SK-N-SH (cell line): Measurements from ENCODE around the gene TBC1D2. TPM values are rescaled to one million over a fixed set of nuclear protein-coding genes. Genes with fewer than 3 reads are reported as not detected.

ENCODE experiments used
- CTCF ChIA-PET: fragments of 300-600, 350-600 bp; formaldehyde crosslinking; extraction: SDS; loops from one replicate; lab custom pipeline; 2021; lab: Yijun Ruan, JAX
- POLR2A ChIA-PET: fragments of 350-600 bp; sonication (Branson Sonifier 250); formaldehyde crosslinking; extraction: SDS; loops from one replicate; lab custom pipeline; 2020; ENCODE audit warnings: antibody characterized with exemption, inconsistent platforms; lab: Yijun Ruan, JAX
- DNase-seq: peaks from one replicate; pipeline ENCODE4 v3.0.0; 2012
- H2AFZ ChIP-seq: fragments of 200-600 bp; sonication (generic); 2 replicates; pipeline ENCODE4 v1.8.1; 2016; ENCODE audit warnings: antibody characterized with exemption, mild to moderate bottlenecking, low read depth
- H3F3A ChIP-seq: fragments of 200-600 bp; sonication (generic); replicated peaks from 2 replicates; pipeline ENCODE3; 2016; ENCODE audit warnings: antibody characterized with exemption, mild to moderate bottlenecking; ENCODE audit not compliant: insufficient read depth
- H3K27ac ChIP-seq, 2 experiments: fragments of 200-500 bp in 1 of 2; fragments of 200-600 bp in 1 of 2; sonication (Bioruptor generic) in 1 of 2; sonication (generic), shearing (Covaris generic) in 1 of 2; 2 replicates each; pipeline versions ENCODE4 v1.5.1 to v1.6.1; 2014 to 2016; ENCODE audit warnings: low read depth in 2 of 2, inconsistent platforms in 1 of 2, low read length in 1 of 2, mild to moderate bottlenecking in 1 of 2, mixed read lengths in 1 of 2
- H3K27me3 ChIP-seq: fragments of 200-600 bp; sonication (generic), shearing (Covaris generic); 2 replicates; pipeline ENCODE4 v1.6.1; 2016; ENCODE audit warnings: mixed run types; ENCODE audit not compliant: insufficient read depth
- H3K36me3 ChIP-seq, 2 experiments: fragments of 200-500 bp in 1 of 2; fragments of 200-600 bp in 1 of 2; sonication (Bioruptor generic) in 1 of 2; sonication (generic) in 1 of 2; replicated peaks in 1 of 2; 2 replicates each; pipeline versions ENCODE3 to v1.5.1; 2014 to 2016; ENCODE audit warnings: low read length in 1 of 2, mild to moderate bottlenecking in 1 of 2; ENCODE audit not compliant: insufficient read depth in 2 of 2, control insufficient read depth in 1 of 2
- H3K4me1 ChIP-seq, 2 experiments: fragments of 200-500 bp in 1 of 2; fragments of 200-600 bp in 1 of 2; sonication (Bioruptor generic) in 1 of 2; sonication (generic), shearing (Covaris generic) in 1 of 2; 2 replicates each; pipeline versions ENCODE4 v1.5.1 to v1.6.1; 2014 to 2016; ENCODE audit warnings: low read depth in 1 of 2, low read length in 1 of 2, mixed run types in 1 of 2; ENCODE audit not compliant: insufficient read depth in 2 of 2, control insufficient read depth in 1 of 2
- H3K4me2 ChIP-seq: fragments of 200-600 bp; sonication (generic), shearing (Covaris generic); 2 replicates; pipeline ENCODE4 v1.6.1; 2017; ENCODE audit warnings: mixed run types
- H3K4me3 ChIP-seq, 2 experiments: fragments of 200-500 bp in 1 of 2; fragments of 200-600 bp in 1 of 2; sonication (Bioruptor generic) in 1 of 2; sonication (generic), shearing (Covaris generic) in 1 of 2; 2 replicates each; pipeline versions ENCODE4 v1.5.1 to v1.8.1; 2014 to 2016; ENCODE audit warnings: low read depth in 2 of 2, inconsistent platforms in 1 of 2, low read length in 1 of 2, mild to moderate bottlenecking in 1 of 2, mixed read lengths in 1 of 2, moderate library complexity in 1 of 2
- H3K79me2 ChIP-seq: fragments of 200-600 bp; sonication (generic); 2 replicates; pipeline ENCODE4 v1.8.1; 2017; ENCODE audit warnings: mild to moderate bottlenecking; ENCODE audit not compliant: insufficient read depth
- H3K9ac ChIP-seq: fragments of 200-600 bp; sonication (generic); 2 replicates; pipeline ENCODE4 v1.6.1; 2017; ENCODE audit warnings: mixed run types
- H3K9me2 ChIP-seq: fragments of 200-600 bp; sonication (generic); 2 replicates; pipeline ENCODE4 v1.6.1; 2017; ENCODE audit warnings: mixed run types
- H3K9me3 ChIP-seq: fragments of 200-600 bp; sonication (generic); 2 replicates; pipeline ENCODE4 v1.6.1; 2017; ENCODE audit warnings: mixed run types, mild to moderate bottlenecking, moderate library complexity
- H4K20me1 ChIP-seq: fragments of 200-600 bp; sonication (generic); 2 replicates; pipeline ENCODE4 v1.6.1; 2017; ENCODE audit warnings: mild to moderate bottlenecking, mixed run types; ENCODE audit not compliant: insufficient read depth
- EP300 ChIP-seq, 2 experiments: IDR thresholded peaks; 2 replicates each; pipeline versions ENCODE4 v1.4.0 to v1.6.1; 2012; ENCODE audit warnings: borderline replicate concordance in 1 of 2, low read depth in 1 of 2, low read length in 1 of 2
- FOSL2 ChIP-seq: IDR thresholded peaks from 2 replicates; pipeline ENCODE4 v1.4.0; 2012; ENCODE audit warnings: low read depth, mild to moderate bottlenecking, moderate library complexity, borderline replicate concordance
- FOXM1 ChIP-seq: IDR thresholded peaks from 2 replicates; pipeline ENCODE4 v1.4.0; 2012; ENCODE audit warnings: low read depth, mild to moderate bottlenecking
- GABPA ChIP-seq: IDR thresholded peaks from 2 replicates; pipeline ENCODE4 v1.4.0; 2012; ENCODE audit warnings: low read depth, mild to moderate bottlenecking
- GATA2 ChIP-seq: sonication (generic); formaldehyde crosslinking; IDR thresholded peaks from 2 replicates; pipeline ENCODE4 v1.5.0; 2020; ENCODE audit warnings: mild to moderate bottlenecking, missing genetic modification reagents
- POLR2AphosphoS5 ChIP-seq: IDR thresholded peaks from 2 replicates; pipeline ENCODE4 v1.6.1; 2012; ENCODE audit warnings: low read depth, low read length
- RAD21 ChIP-seq: IDR thresholded peaks from 2 replicates; pipeline ENCODE4 v1.6.1; 2012; ENCODE audit warnings: mild to moderate bottlenecking, low read length
- RFX5 ChIP-seq: IDR thresholded peaks from 2 replicates; pipeline ENCODE4 v1.6.1; 2012; ENCODE audit warnings: mild to moderate bottlenecking, improper control_type of control experiment, low read length
- RXRA ChIP-seq: IDR thresholded peaks from 2 replicates; pipeline ENCODE4 v1.4.0; 2012; ENCODE audit warnings: low read depth, mild to moderate bottlenecking, borderline replicate concordance
- SIN3A ChIP-seq: IDR thresholded peaks from 2 replicates; pipeline ENCODE4 v1.6.1; 2012; ENCODE audit warnings: low read depth, mild to moderate bottlenecking, low read length, moderate library complexity, borderline replicate concordance
- TAF1 ChIP-seq: IDR thresholded peaks from 2 replicates; pipeline ENCODE4 v1.6.1; 2012; ENCODE audit warnings: low read depth, mild to moderate bottlenecking, low read length, moderate library complexity, borderline replicate concordance
- WGBS: methylation state at CpG from one replicate; pipeline ENCODE4 v1.1.6; 2017; ENCODE audit warnings: low lambda C conversion rate; 5-methylcytosine and 5-hydroxymethylcytosine counted together
- polyA plus RNA-seq, 3 experiments: library from polyadenylated mRNA; depleted of rRNA; stranded (reverse); fragments of >200 nt; gene quantifications; 2 replicates each; pipeline ENCODE4 v1.2.3, GENCODE V29; 2012
- TF ChIP-seq, protein P1 (sequence below): IDR thresholded peaks from 2 replicates; pipeline ENCODE4; 2012
- TF ChIP-seq, protein P2 (sequence below): IDR thresholded peaks from 2 replicates; pipeline ENCODE4 v1.4.0; 2012; ENCODE audit warnings: low read depth, borderline replicate concordance

The TBC1D2 gene
- polyA plus RNA-seq, 1 of the 3 experiments (the other 2 are of a cell fraction) = 5.6 TPM

GRCh38 chr9:98236901-98237487 lies 18.5 kb downstream of the TBC1D2 start:
- peaks cover 5% of the 10 kb centered on the region for H3F3A ChIP-seq
- H3K9ac ChIP-seq = no peak overlapping the region
- WGBS = 95% methylated on average over 8 of the region's 8 CpGs
- no peaks in the 10 kb centered on the region for H4K20me1 ChIP-seq
- TF ChIP-seq POLR2AphosphoS5 = no peak
- TF ChIP-seq, protein P1, sequence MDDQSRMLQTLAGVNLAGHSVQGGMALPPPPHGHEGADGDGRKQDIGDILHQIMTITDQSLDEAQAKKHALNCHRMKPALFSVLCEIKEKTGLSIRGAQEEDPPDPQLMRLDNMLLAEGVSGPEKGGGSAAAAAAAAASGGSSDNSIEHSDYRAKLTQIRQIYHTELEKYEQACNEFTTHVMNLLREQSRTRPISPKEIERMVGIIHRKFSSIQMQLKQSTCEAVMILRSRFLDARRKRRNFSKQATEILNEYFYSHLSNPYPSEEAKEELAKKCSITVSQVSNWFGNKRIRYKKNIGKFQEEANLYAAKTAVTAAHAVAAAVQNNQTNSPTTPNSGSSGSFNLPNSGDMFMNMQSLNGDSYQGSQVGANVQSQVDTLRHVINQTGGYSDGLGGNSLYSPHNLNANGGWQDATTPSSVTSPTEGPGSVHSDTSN = no peak
- no peak for TF ChIP-seq GATA2 (CRISPR knock-in tag)
- no peak for TF ChIP-seq EP300 (IDR thresholded peaks at IDR 0.05; ENCODE audit: borderline replicate concordance in 1 of 2, low read depth in 1 of 2, low read length in 1 of 2)
- no peak for TF ChIP-seq GABPA
- TF ChIP-seq SIN3A = no peak
- no peak overlapping the region for H3K4me3 ChIP-seq
- ChIA-PET CTCF (interaction anchor here (0.6 to 2.8 kb wide), 4 partner anchors 11 to 78 kb away, joined by 3 to 10 read pairs (median 4); no protein-coding TSS in a partner anchor), POLR2A (no interaction called here)
- H3K79me2 ChIP-seq = no peaks in the 10 kb centered on the region; the same call in 1 of the 2 replicates
- no peaks in the 10 kb centered on the region for H3K36me3 ChIP-seq
- no peak overlapping the region for H2AFZ ChIP-seq
- H3K9me3 ChIP-seq = no peaks in the 10 kb centered on the region
- DNase-seq = no peak
- H3K27me3 ChIP-seq = no peaks in the 10 kb centered on the region
- H3K4me1 ChIP-seq = 0 out of 4 replicates have a peak, but pooled peaks cover 0 to 5% of the 10 kb centered on the region in 2 experiments
- no peak overlapping the region for H3K4me2 ChIP-seq
- no peaks in the 10 kb centered on the region for H3K9me2 ChIP-seq
- H3K27ac ChIP-seq = no peak overlapping the region

DNA sequence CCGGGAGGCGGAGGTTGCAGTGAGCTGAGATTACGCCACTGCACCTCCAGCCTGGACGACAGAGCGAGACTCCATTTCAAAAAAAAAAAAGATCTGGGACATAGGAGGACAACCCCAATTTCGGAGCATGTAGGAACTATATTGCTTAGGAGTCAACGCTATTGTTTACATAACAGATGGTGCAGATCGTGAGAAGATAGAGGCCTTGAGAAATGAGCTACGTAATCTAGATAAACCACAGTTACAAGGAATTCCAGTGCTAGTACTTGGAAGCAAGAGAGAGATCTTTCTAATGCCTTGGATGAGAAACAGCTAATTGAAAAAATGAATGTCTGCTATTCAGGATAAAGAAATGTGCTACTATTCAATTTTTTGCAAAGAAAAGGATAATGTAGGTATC lies 20.3 kb downstream of the TBC1D2 start:
- H3K9me3 ChIP-seq = no peaks in the 10 kb centered on the region
- TF ChIP-seq RAD21 (no peak), TAF1 (no peak), EP300 (IDR thresholded peaks at IDR 0.05; ENCODE audit: borderline replicate concordance in 1 of 2, low read depth in 1 of 2, low read length in 1 of 2) (no peak), FOXM1 (no peak), FOSL2 (no peak), RXRA (no peak), RFX5 (no peak)
- TF ChIP-seq, protein P2, sequence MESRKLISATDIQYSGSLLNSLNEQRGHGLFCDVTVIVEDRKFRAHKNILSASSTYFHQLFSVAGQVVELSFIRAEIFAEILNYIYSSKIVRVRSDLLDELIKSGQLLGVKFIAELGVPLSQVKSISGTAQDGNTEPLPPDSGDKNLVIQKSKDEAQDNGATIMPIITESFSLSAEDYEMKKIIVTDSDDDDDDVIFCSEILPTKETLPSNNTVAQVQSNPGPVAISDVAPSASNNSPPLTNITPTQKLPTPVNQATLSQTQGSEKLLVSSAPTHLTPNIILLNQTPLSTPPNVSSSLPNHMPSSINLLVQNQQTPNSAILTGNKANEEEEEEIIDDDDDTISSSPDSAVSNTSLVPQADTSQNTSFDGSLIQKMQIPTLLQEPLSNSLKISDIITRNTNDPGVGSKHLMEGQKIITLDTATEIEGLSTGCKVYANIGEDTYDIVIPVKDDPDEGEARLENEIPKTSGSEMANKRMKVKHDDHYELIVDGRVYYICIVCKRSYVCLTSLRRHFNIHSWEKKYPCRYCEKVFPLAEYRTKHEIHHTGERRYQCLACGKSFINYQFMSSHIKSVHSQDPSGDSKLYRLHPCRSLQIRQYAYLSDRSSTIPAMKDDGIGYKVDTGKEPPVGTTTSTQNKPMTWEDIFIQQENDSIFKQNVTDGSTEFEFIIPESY = no peak
- TF ChIP-seq, all 33 proteins: peak for 0
- Histone ChIP-seq H3F3A (peaks cover 9% of the 10 kb centered on the region), H3K9ac (no peak overlapping the region), H2AFZ (no peak overlapping the region), H3K4me3 (no peak overlapping the region), H3K79me2 (no peaks in the 10 kb centered on the region; the same call in 1 of the 2 replicates), H3K27me3 (no peaks in the 10 kb centered on the region), H3K4me2 (no peak overlapping the region), H3K4me1 (0 out of 4 replicates have a peak, but pooled peaks cover 0 to 10% of the 10 kb centered on the region in 2 experiments), H3K27ac (no peak overlapping the region), H3K36me3 (peaks cover 0 to 4% of the 10 kb centered on the region in 2 experiments), H4K20me1 (no peaks in the 10 kb centered on the region), H3K9me2 (no peaks in the 10 kb centered on the region)
- ChIA-PET POLR2A (no interaction called here), CTCF (interaction anchor here (0.9 to 2.8 kb wide), 4 partner anchors 17 to 116 kb away, joined by 4 to 10 read pairs (median 4); partner anchors contain the start of gene TRIM14)
- 95% methylated on average over 9 of the region's 9 CpGs for WGBS
- no peak for DNase-seq
